GM21825 (cell line): ENCODE results near the gene BANF1.

Experiments used
- ATAC-seq: cut with Tn5 transposase; IDR thresholded peaks from one replicate; pipeline ENCODE4 v1.9.1; 2021; ENCODE audit warnings: mild to moderate bottlenecking, moderate library complexity; ENCODE audit not compliant: unreplicated experiment

BANF1 gene

GRCh38 chr11:65978391-65979238 lies 23.7 kb upstream of the BANF1 start:
- no peak for ATAC-seq

- no peak for ATAC-seq
Observed at GRCh38 chr11:65979261-65979759, 23.0 kb upstream of the BANF1 start.

GRCh38 chr11:65981101-65981740 lies 21.1 kb upstream of the BANF1 start:
- ATAC-seq, result no peak

- ATAC-seq, result no peak
Observed at GRCh38 chr11:65981972-65982823, 20.1 kb upstream of the BANF1 start.

- no peak for ATAC-seq
Observed at GRCh38 chr11:65982824-65983588, 19.3 kb upstream of the BANF1 start.

- no peak for ATAC-seq
Observed at GRCh38 chr11:65983589-65983987, 18.7 kb upstream of the BANF1 start.

- no peak for ATAC-seq
Observed at GRCh38 chr11:65987336-65987735, 15.0 kb upstream of the BANF1 start.

- peak; percentile 95 for ATAC-seq
Observed at GRCh38 chr11:65988791-65989592, 13.3 kb upstream of the BANF1 start.

- no peak for ATAC-seq
Observed at GRCh38 chr11:65992056-65992455, 10.2 kb upstream of the BANF1 start.

GRCh38 chr11:65997286-65997685 lies 5.0 kb upstream of the BANF1 start:
- ATAC-seq, result no peak

- peak; percentile 41 for ATAC-seq
Observed at GRCh38 chr11:66002648-66003225, 434 bp downstream of the BANF1 start.

- no peak for ATAC-seq
Observed at GRCh38 chr11:66003291-66003690, 988 bp downstream of the BANF1 start.

- no peak for ATAC-seq
Observed at GRCh38 chr11:66004186-66004585, 1.9 kb downstream of the BANF1 start.

- ATAC-seq, result no peak
Observed at GRCh38 chr11:66006134-66006890, 4.0 kb downstream of the BANF1 start.

GRCh38 chr11:66006891-66007176 lies 4.5 kb downstream of the BANF1 start:
- ATAC-seq, result no peak

GRCh38 chr11:66007201-66007634 lies 4.9 kb downstream of the BANF1 start:
- ATAC-seq, result no peak

GRCh38 chr11:66008095-66008467 lies 5.8 kb downstream of the BANF1 start:
- no peak for ATAC-seq

GRCh38 chr11:66008468-66009101 lies 6.3 kb downstream of the BANF1 start:
- no peak for ATAC-seq
